ENCODE measurements around the gene MORC3. TPM values are rescaled to one million over a fixed set of nuclear protein-coding genes. Genes with fewer than 3 reads are reported as not detected.
"Not testable (repeated sequence)": the region's sequence is repeated elsewhere in the genome, so short reads cannot be mapped to it uniquely, and the experiment has no call there.

Gene MORC3
- total RNA-seq, 2 donors from 2014 or later = 16.9 to 46.1 TPM

- no peak overlapping the region for H3K4me3 ChIP-seq
- no peaks in the 10 kb centered on the region for H3K4me1 ChIP-seq
- intact Hi-C loops (cut with DNase I) = no loop called here
- H3K36me3 ChIP-seq (replicated peaks in 1 of 2; ENCODE audit: insufficient read depth in 1 of 2, low read depth in 2 of 2) = peaks cover 11 to 44% of the 10 kb centered on the region in 2 donors
- H3K27ac ChIP-seq = no peak overlapping the region
- no peaks in the 10 kb centered on the region for H3K9me3 ChIP-seq
- no peak for ATAC-seq
- H3K27me3 ChIP-seq = no peaks in the 10 kb centered on the region
- DNase-seq = no peak
- TF ChIP-seq POLR2A (IDR thresholded peaks at IDR 0.05) = no peak
- 86 to 89% methylated on average over 7 of the region's 7 CpGs for WGBS, 2 donors
These were observed 49.2 kb downstream of the MORC3 start for GRCh38 chr21:36369064-36369685.

DNA sequence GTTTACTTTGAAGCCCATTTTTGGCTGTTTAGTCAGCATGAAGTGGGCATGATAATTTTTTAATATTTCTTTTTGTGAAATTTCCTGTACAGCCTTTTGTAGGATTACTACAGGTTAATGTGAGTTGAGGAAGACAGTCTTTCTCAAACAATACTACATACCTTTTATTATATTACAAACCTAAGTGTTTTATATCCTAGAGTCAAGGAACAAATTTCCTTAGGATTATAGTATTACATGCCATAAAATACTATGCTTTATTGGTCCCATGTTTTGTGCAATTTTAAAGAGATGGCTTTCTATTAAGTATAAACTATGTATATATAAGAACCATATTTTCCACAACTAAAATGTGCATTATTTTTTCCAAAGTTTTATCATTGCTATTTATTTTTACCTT is 56.0 kb downstream of the MORC3 start:
- Histone ChIP-seq H3K4me3 (no peak overlapping the region), H3K27ac (peak overlapping the region in 1 of 4 donors; percentile 85), H3K36me3 (replicated peaks in 1 of 2; ENCODE audit: insufficient read depth in 1 of 2, low read depth in 2 of 2) (peaks cover 7 to 19% of the 10 kb centered on the region in 2 donors), H3K27me3 (no peaks in the 10 kb centered on the region), H3K4me1 (peaks cover 17% of the 10 kb centered on the region), H3K9me3 (no peaks in the 10 kb centered on the region)
- ATAC-seq (no peak), DNase-seq (no peak)
- TF ChIP-seq, protein P1, sequence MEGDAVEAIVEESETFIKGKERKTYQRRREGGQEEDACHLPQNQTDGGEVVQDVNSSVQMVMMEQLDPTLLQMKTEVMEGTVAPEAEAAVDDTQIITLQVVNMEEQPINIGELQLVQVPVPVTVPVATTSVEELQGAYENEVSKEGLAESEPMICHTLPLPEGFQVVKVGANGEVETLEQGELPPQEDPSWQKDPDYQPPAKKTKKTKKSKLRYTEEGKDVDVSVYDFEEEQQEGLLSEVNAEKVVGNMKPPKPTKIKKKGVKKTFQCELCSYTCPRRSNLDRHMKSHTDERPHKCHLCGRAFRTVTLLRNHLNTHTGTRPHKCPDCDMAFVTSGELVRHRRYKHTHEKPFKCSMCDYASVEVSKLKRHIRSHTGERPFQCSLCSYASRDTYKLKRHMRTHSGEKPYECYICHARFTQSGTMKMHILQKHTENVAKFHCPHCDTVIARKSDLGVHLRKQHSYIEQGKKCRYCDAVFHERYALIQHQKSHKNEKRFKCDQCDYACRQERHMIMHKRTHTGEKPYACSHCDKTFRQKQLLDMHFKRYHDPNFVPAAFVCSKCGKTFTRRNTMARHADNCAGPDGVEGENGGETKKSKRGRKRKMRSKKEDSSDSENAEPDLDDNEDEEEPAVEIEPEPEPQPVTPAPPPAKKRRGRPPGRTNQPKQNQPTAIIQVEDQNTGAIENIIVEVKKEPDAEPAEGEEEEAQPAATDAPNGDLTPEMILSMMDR (IDR thresholded peaks at IDR 0.05) = no peak
- no peak for TF ChIP-seq POLR2A (IDR thresholded peaks at IDR 0.05)
- intact Hi-C loops (cut with DNase I) = no loop called here

DNA sequence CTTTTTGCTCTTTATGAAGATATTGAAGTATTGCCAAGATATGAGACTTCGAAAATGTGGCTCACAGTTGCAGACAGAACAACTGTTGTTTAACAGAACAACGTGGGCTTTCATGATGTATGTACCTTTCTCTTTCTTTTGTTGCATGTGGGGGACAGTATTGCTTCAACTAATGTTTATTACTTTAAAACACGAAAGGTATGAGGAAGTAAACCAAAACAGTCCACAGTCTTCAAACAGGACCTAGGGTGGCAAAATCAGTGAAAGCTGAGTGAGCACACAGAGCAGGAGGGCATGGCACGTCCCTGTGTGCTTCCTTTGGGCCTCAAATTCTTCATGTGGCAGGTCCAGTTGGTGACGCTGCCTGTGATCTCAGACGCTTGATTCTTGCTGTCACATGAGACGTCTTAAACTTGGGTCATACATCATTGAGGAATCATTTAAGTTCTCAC is 57.4 kb downstream of the MORC3 start:
- peaks cover 21% of the 10 kb centered on the region for H3K4me1 ChIP-seq
- peak; percentile 29 to 62 (median 46) for DNase-seq
- peak overlapping the region; percentile 49 to 87 (median 75) for H3K27ac ChIP-seq

DNA sequence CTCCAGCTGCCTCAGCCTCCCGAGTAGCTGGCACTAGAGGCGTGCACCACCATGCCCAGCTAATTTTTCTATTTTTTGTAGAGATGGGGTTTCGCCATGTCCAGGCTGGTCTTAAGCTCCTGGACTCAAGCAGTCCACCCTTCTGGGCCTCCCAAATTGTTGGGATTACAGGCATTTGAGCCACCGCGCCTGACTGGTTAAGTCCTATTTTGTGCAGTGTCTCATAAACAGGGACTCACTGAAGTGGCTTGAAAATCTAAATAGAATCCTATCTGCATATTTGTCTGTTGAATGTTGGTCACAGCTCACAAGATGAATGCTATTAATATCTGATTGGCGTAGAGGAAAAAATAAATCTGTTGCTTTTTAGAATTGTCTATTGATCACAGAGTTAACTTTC is 59.3 kb downstream of the MORC3 start:
- DNase-seq = no peak
- intact Hi-C loops (cut with DNase I) = no loop called here
- 95 to 97% methylated on average over 6 of the region's 6 CpGs for WGBS, 2 donors
- peak overlapping the region in 3 of 4 donors; percentile 52 to 87 (median 85) for H3K27ac ChIP-seq
- ATAC-seq = no peak
- no peaks in the 10 kb centered on the region for H3K27me3 ChIP-seq
- no peak overlapping the region for H3K4me3 ChIP-seq
- no peaks in the 10 kb centered on the region for H3K9me3 ChIP-seq
- peaks cover 0 to 3% of the 10 kb centered on the region in 2 donors for H3K36me3 ChIP-seq (replicated peaks in 1 of 2; ENCODE audit: insufficient read depth in 1 of 2, low read depth in 2 of 2)
- H3K4me1 ChIP-seq = peaks cover 28% of the 10 kb centered on the region
- TF ChIP-seq POLR2A (IDR thresholded peaks at IDR 0.05) = no peak
- TF ChIP-seq, protein P1 (IDR thresholded peaks at IDR 0.05) = no peak

More for the DNA sequence above, 57.4 kb downstream of the MORC3 start:
- intact Hi-C loops (cut with DNase I) = no loop called here
- ATAC-seq = peak; percentile 85
- H3K9me3 ChIP-seq = no peaks in the 10 kb centered on the region
- no peak overlapping the region for H3K4me3 ChIP-seq
- TF ChIP-seq, protein P1 (IDR thresholded peaks at IDR 0.05) = no peak
- TF ChIP-seq POLR2A (IDR thresholded peaks at IDR 0.05) = peak in 2 of 3 donors; percentile 52 to 65
- no peaks in the 10 kb centered on the region for H3K27me3 ChIP-seq
- 56 to 80% methylated on average over 7 of the region's 7 CpGs for WGBS, 2 donors
- peaks cover 6 to 15% of the 10 kb centered on the region in 2 donors for H3K36me3 ChIP-seq (replicated peaks in 1 of 2; ENCODE audit: insufficient read depth in 1 of 2, low read depth in 2 of 2)

- ATAC-seq (no peak), DNase-seq (no peak)
- Histone ChIP-seq H3K36me3 (replicated peaks in 1 of 2; ENCODE audit: insufficient read depth in 1 of 2, low read depth in 2 of 2) (no peaks in the 10 kb centered on the region), H3K4me1 (peaks cover 30% of the 10 kb centered on the region), H3K27ac (peak overlapping the region; percentile 25 to 61 (median 35)), H3K27me3 (no peaks in the 10 kb centered on the region), H3K4me3 (no peak overlapping the region), H3K9me3 (no peaks in the 10 kb centered on the region)
- no peak for TF ChIP-seq POLR2A (IDR thresholded peaks at IDR 0.05)
- TF ChIP-seq, protein P1 (IDR thresholded peaks at IDR 0.05) = no peak
- 54 to 57% methylated on average over 9 of the region's 9 CpGs for WGBS, 2 donors
- intact Hi-C loops (cut with DNase I) = no loop called here
These were observed 62.0 kb downstream of the MORC3 start for GRCh38 chr21:36381841-36382589.

DNA sequence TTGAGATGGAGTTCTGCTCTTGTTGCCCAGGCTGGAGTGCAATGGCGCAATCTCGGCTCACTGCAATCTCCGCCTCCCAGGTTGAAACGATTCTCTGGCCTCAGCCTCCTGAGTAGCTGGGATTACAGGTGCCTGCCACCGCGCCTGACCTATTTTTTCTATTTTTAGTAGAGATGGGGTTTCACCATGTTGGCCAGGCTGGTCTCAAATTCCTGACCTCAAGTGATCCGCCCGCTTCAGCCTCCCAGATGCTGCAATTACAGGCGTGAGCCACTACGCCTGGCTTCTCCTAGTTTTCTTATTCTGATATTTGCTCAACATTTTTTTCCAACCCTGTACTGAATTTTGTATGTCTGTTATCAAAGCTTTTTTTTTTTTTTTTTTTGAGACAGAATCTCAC is 62.7 kb downstream of the MORC3 start:
- H3K4me3 ChIP-seq; intact Hi-C loops (cut with DNase I); ATAC-seq; H3K9me3 ChIP-seq; H3K36me3 ChIP-seq (replicated peaks in 1 of 2; ENCODE audit: insufficient read depth in 1 of 2, low read depth in 2 of 2); H3K27me3 ChIP-seq: not testable (repeated sequence)
- Histone ChIP-seq H3K27ac (peak overlapping the region in 3 of 4 donors; percentile 13 to 61 (median 39)), H3K4me1 (peaks cover 30% of the 10 kb centered on the region)
- DNase-seq = peak in 2 of 4 donors; percentile 24 to 25
- WGBS, 2 donors = 81 to 91% methylated on average over 10 of the region's 10 CpGs

Measured in body of pancreas (tissue), 4 donors.